ENCODE measurements around the gene MRPS7. TPM values are rescaled to one million over a fixed set of nuclear protein-coding genes. Genes with fewer than 3 reads are reported as not detected.

MRPS7 gene
- total RNA-seq, 1 donor from 2014 or later: 67.6 TPM

- Mint-ChIP-seq H3K4me1 (peaks cover 57% of the 10 kb centered on the region), H3K4me3 (no peak overlapping the region), H3K9me3 (no peaks in the 10 kb centered on the region), H3K36me3 (ENCODE audit: low read depth) (peaks cover 92% of the 10 kb centered on the region), H3K27ac (peak overlapping the region; percentile 79), H3K27me3 (no peaks in the 10 kb centered on the region)
- ATAC-seq (ENCODE audit: low read depth) (peak; percentile 4), DNase-seq (no peak)
- TF ChIP-seq CTCF (IDR thresholded peaks at IDR 0.05): no peak
- intact Hi-C loops (cut with micrococcal nuclease): no loop called here
- ChIA-PET CTCF (interaction anchor here (0.6 to 5.0 kb wide), 5 partner anchors 18 to 170 kb away, joined by 3 to 24 read pairs (median 4); partner anchors contain the start of gene MIF4GD), POLR2A (interaction anchor here (0.5 to 1.6 kb wide), 10 partner anchors 9 to 602 kb away, joined by 3 to 13 read pairs (median 4); partner anchors contain the start of genes GGA3, MIF4GD, MRPS7 and SLC25A19)
Observed at GRCh38 chr17:75241996-75242460, 19.7 kb upstream of the MRPS7 start.

- Mint-ChIP-seq H3K4me3 (peak overlapping the region; percentile 36), H3K27me3 (no peaks in the 10 kb centered on the region), H3K9me3 (no peaks in the 10 kb centered on the region), H3K27ac (peak overlapping the region; percentile 79), H3K36me3 (ENCODE audit: low read depth) (peaks cover 89% of the 10 kb centered on the region), H3K4me1 (peaks cover 57% of the 10 kb centered on the region)
- CTCF ChIA-PET: interaction anchor here (0.7 to 5.0 kb wide), 4 partner anchors 17 to 170 kb away, joined by 3 to 24 read pairs (median 6); partner anchors contain the start of gene MIF4GD
- POLR2A ChIA-PET: interaction anchor here (0.5 to 1.6 kb wide), 12 partner anchors 9 to 1428 kb away, joined by 3 to 13 read pairs (median 4); partner anchors contain the start of genes GGA3, MIF4GD, MRPS7 and SLC25A19
- peak; percentile 26 for DNase-seq
- intact Hi-C loops (cut with micrococcal nuclease): no loop called here
- no peak for TF ChIP-seq CTCF (IDR thresholded peaks at IDR 0.05)
- ATAC-seq (ENCODE audit: low read depth): peak; percentile 47
Observed at GRCh38 chr17:75242461-75243042, 19.1 kb upstream of the MRPS7 start.

- Mint-ChIP-seq H3K27me3 (no peaks in the 10 kb centered on the region), H3K27ac (peak overlapping the region; percentile 87), H3K4me3 (peak overlapping the region; percentile 57), H3K4me1 (peaks cover 55% of the 10 kb centered on the region), H3K9me3 (no peaks in the 10 kb centered on the region), H3K36me3 (ENCODE audit: low read depth) (peaks cover 76% of the 10 kb centered on the region)
- no peak for TF ChIP-seq CTCF (IDR thresholded peaks at IDR 0.05)
- DNase-seq (peak; percentile 31), ATAC-seq (ENCODE audit: low read depth) (peak; percentile 75)
- intact Hi-C loops (cut with micrococcal nuclease): loop anchor here (1.0 kb wide), 1 partner anchor 17 kb away; the partner anchor contains the start of genes GGA3 and MRPS7
- POLR2A ChIA-PET: interaction anchor here (0.5 to 2.4 kb wide), 9 partner anchors 17 to 328 kb away, joined by 3 to 26 read pairs (median 5); partner anchors contain the start of genes GGA3, MIF4GD, MRPS7 and SLC25A19
- CTCF ChIA-PET: interaction anchor here (0.9 to 5.0 kb wide), 3 partner anchors 17 to 168 kb away, joined by 4 to 24 read pairs (median 6); partner anchors contain the start of genes GGA3, MIF4GD and MRPS7
Observed at GRCh38 chr17:75244133-75244866, 17.4 kb upstream of the MRPS7 start.

- DNase-seq (no peak), ATAC-seq (ENCODE audit: low read depth) (no peak)
- Mint-ChIP-seq H3K4me3 (no peak overlapping the region), H3K27ac (peak overlapping the region; percentile 87), H3K36me3 (ENCODE audit: low read depth) (peaks cover 69% of the 10 kb centered on the region), H3K27me3 (no peaks in the 10 kb centered on the region), H3K4me1 (peaks cover 63% of the 10 kb centered on the region), H3K9me3 (no peaks in the 10 kb centered on the region)
- TF ChIP-seq CTCF (IDR thresholded peaks at IDR 0.05): no peak
- ChIA-PET POLR2A (interaction anchor here (0.5 to 2.4 kb wide), 7 partner anchors 16 to 128 kb away, joined by 3 to 26 read pairs (median 5); partner anchors contain the start of genes GGA3, MIF4GD, MRPS7 and SLC25A19), CTCF (interaction anchor here (1.8 kb wide), 1 partner anchor 16 kb away, joined by 6 read pairs; the partner anchor contains the start of genes GGA3 and MRPS7)
- intact Hi-C loops (cut with micrococcal nuclease): no loop called here
Observed at GRCh38 chr17:75245011-75245410, 16.7 kb upstream of the MRPS7 start.
